Measurements from ENCODE around the gene CTIF. TPM values are rescaled to one million over a fixed set of nuclear protein-coding genes. Genes with fewer than 3 reads are reported as not detected.
A peak's percentile ranks its signal among the peaks of the same experiment; 100 is the strongest.

Gene CTIF
- polyA plus RNA-seq, 3 donors = 0.38 to 8.7 (median 1.2) TPM

- H3K4me3 Mint-ChIP-seq = no peak overlapping the region
- peaks cover 0 to 2% (median 0%) of the 10 kb centered on the region in 3 donors for H3K27me3 Mint-ChIP-seq (ENCODE audit: low read depth in 3 of 3)
- no peak for TF ChIP-seq CTCF (IDR thresholded peaks at IDR 0.05)
- Histone ChIP-seq H3K36me3 (replicated peaks in 1 of 2; ENCODE audit: control insufficient read depth in 1 of 2, insufficient read depth in 2 of 2, low read length in 2 of 2) (peaks cover 3 to 11% of the 10 kb centered on the region in 2 donors), H3K27ac (ENCODE audit: low read depth in 1 of 2, low read length in 2 of 2) (peak overlapping the region in 1 of 2 donors; percentile 48), H2AFZ (ENCODE audit: insufficient read depth, low read depth, low read length, poor library complexity, severe bottlenecking) (no peak overlapping the region), H3K4me1 (ENCODE audit: control insufficient read depth in 1 of 2, insufficient read depth in 2 of 2, low read length in 2 of 2) (peaks cover 17 to 19% of the 10 kb centered on the region in 2 donors), H3K27me3 (ENCODE audit: control insufficient read depth in 2 of 2, insufficient read depth in 2 of 2, low read length in 2 of 2) (no peaks in the 10 kb centered on the region), H3K9me3 (replicated peaks in 1 of 2; ENCODE audit: control insufficient read depth in 1 of 2, insufficient read depth in 1 of 2, low read length in 2 of 2) (peaks cover 0 to 2% of the 10 kb centered on the region in 2 donors), H4K20me1 (ENCODE audit: insufficient read depth, low read length) (peaks cover 4% of the 10 kb centered on the region), H3K79me2 (ENCODE audit: insufficient read depth, low read length) (no peaks in the 10 kb centered on the region), H3K4me2 (replicated peaks; ENCODE audit: extremely low read depth, low read length, poor library complexity, severe bottlenecking) (no peak overlapping the region), H3K9ac (ENCODE audit: insufficient read depth, low read length, poor library complexity, severe bottlenecking) (no peak overlapping the region), H3K4me3 (replicated peaks in 1 of 3; ENCODE audit: low read depth in 2 of 3, low read length in 3 of 3) (no peak overlapping the region)
- peaks cover 11 to 15% of the 10 kb centered on the region in 2 donors for H3K36me3 Mint-ChIP-seq
- intact Hi-C loops (cut with micrococcal nuclease) = loop anchor here in 1 of 2 donors (10.0 kb wide), 1 partner anchor 187 kb away; no protein-coding TSS in a partner anchor
- peaks cover 0 to 7% (median 4%) of the 10 kb centered on the region in 7 donors for H3K9me3 Mint-ChIP-seq
- DNase-seq = no peak
- WGBS (ENCODE audit: insufficient coverage) = 100% methylated on average over 7 of the region's 7 CpGs
- H3K27ac Mint-ChIP-seq = peak overlapping the region in 2 of 7 donors; percentile 81
- peaks cover 24% of the 10 kb centered on the region for H3K4me1 Mint-ChIP-seq
Observed at GRCh38 chr18:48661421-48661820, 122.6 kb downstream of the CTIF start.

- H3K27ac ChIP-seq (ENCODE audit: low read depth in 1 of 2, low read length in 2 of 2) = peak overlapping the region in 1 of 2 donors; percentile 48
- H3K9me3 Mint-ChIP-seq = peaks cover 0 to 7% (median 4%) of the 10 kb centered on the region in 7 donors
- peaks cover 4 to 17% of the 10 kb centered on the region in 2 donors for H3K36me3 ChIP-seq (replicated peaks in 1 of 2; ENCODE audit: control insufficient read depth in 1 of 2, insufficient read depth in 2 of 2, low read length in 2 of 2)
- H3K9me3 ChIP-seq (replicated peaks in 1 of 2; ENCODE audit: control insufficient read depth in 1 of 2, insufficient read depth in 1 of 2, low read length in 2 of 2) = peaks cover 0 to 2% of the 10 kb centered on the region in 2 donors
- H3K36me3 Mint-ChIP-seq = peaks cover 16 to 17% of the 10 kb centered on the region in 2 donors
- peaks cover 4% of the 10 kb centered on the region for H4K20me1 ChIP-seq (ENCODE audit: insufficient read depth, low read length)
- H3K27me3 Mint-ChIP-seq (ENCODE audit: low read depth in 3 of 3) = peaks cover 0 to 2% (median 0%) of the 10 kb centered on the region in 3 donors
- DNase-seq = peak; percentile 40 to 63 (median 62)
- no peak for TF ChIP-seq CTCF (IDR thresholded peaks at IDR 0.05)
- H3K4me3 ChIP-seq (replicated peaks in 1 of 3; ENCODE audit: low read depth in 2 of 3, low read length in 3 of 3) = no peak overlapping the region
- H3K4me3 Mint-ChIP-seq = peak overlapping the region; percentile 13 to 54
- intact Hi-C loops (cut with micrococcal nuclease) = loop anchor here in 1 of 2 donors (10.0 kb wide), 1 partner anchor 187 kb away; no protein-coding TSS in a partner anchor
- peak overlapping the region; percentile 29 for H3K4me2 ChIP-seq (replicated peaks; ENCODE audit: extremely low read depth, low read length, poor library complexity, severe bottlenecking)
- H3K27ac Mint-ChIP-seq = peak overlapping the region in 4 of 7 donors; percentile 78 to 81 (median 80)
- peak overlapping the region; percentile 48 for H2AFZ ChIP-seq (ENCODE audit: insufficient read depth, low read depth, low read length, poor library complexity, severe bottlenecking)
- H3K27me3 ChIP-seq (ENCODE audit: control insufficient read depth in 2 of 2, insufficient read depth in 2 of 2, low read length in 2 of 2) = no peaks in the 10 kb centered on the region
- H3K4me1 Mint-ChIP-seq = peaks cover 19% of the 10 kb centered on the region
- H3K9ac ChIP-seq (ENCODE audit: insufficient read depth, low read length, poor library complexity, severe bottlenecking) = no peak overlapping the region
- peaks cover 17 to 19% of the 10 kb centered on the region in 2 donors for H3K4me1 ChIP-seq (ENCODE audit: control insufficient read depth in 1 of 2, insufficient read depth in 2 of 2, low read length in 2 of 2)
- WGBS (ENCODE audit: insufficient coverage) = 32% methylated on average over 5 of the region's 9 CpGs
- H3K79me2 ChIP-seq (ENCODE audit: insufficient read depth, low read length) = no peaks in the 10 kb centered on the region
Observed at GRCh38 chr18:48662011-48662661, 123.3 kb downstream of the CTIF start.
